GM19025 (cell line): ENCODE measurements around the gene SPN.
"Not testable (repeated sequence)": the region's sequence is repeated elsewhere in the genome, so short reads cannot be mapped to it uniquely, and the experiment has no call there.

Experiments
- ATAC-seq: cut with Tn5 transposase; IDR thresholded peaks from one replicate; pipeline ENCODE4 v1.9.1; 2021; ENCODE audit warnings: mild to moderate bottlenecking, low read depth, moderate library complexity; ENCODE audit not compliant: unreplicated experiment

Gene SPN

DNA sequence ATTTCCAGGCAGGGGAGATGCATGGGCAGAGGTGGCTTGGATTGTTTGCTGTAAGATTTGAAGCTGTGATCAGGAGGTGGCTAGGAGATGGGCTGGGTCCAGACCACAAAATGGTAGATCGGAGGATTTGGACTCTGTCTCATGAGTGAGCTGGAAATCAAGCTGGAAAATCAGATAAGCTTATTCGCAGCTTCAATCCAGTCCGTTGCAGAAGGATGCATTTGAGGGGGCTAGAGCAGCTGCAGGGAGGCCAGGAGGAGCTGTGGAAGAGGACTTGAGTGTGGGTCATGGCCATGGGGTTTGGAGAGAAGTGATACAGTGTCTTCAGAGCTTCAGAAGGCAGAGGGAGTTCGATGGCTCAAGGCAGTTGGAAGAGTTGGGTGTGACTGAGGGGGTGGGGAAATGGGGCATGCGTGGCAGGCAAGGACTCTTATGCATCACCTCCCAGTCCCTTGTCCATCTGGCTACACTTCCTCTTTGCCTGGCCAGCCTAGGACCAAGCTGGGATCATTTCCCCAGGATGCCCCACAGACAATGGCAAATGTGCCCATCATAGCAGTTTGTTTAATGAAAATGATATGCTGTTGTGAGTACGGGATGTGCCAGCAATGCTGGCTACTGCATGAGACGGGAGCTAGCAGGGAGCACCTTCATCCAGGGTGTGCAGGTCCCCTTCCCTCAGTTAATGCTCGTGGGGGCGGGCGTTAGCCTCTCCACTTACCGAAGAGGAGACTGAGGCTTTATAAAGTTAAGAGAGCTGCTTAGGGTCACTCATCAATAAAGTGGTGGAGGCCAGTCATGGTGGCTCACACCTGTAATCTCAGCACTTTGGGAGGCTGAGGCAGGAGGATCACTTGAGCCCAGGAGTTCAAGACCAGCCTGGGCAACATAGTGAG is 36.5 kb downstream of the SPN start:
- no peak for ATAC-seq

- no peak for ATAC-seq
Observed at GRCh38 chr16:29700253-29700987, 37.4 kb downstream of the SPN start.

DNA sequence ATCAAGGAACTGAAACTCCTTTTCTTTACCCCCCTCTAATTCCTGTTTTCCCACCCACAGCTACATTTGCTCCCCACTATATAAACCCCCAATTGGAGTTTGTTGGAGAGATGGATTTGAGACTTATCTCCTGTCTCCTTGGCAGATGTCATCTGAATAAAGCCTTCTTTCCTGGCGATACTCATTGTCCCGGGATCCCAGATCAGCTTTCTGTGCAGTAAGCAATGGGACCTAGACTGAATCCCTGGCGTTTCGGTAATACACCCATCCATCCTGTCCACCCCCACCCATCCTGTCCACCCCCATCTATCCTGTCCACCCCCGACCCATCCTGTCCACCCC is 38.1 kb downstream of the SPN start:
- no peak for ATAC-seq

DNA sequence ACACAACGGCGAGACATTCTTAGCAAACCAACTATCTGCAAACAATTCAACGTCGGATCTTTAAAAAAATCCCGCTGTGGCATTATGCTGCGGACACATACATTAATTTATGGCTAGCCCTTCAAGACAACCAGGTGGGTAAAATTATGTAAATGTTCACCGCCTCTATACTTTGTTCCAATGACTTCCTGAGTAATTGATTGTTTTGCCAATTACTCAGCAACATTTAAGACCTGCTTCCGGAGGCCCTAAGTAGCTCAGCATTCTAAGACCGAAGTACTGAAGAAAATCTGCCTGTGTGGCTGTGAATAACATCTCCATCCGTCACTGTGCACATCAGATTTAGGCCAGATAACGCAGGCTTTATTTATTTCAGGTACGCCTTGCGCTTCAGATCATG is 39.2 kb downstream of the SPN start:
- peak; percentile 16 for ATAC-seq

- no peak for ATAC-seq
Observed at GRCh38 chr16:29705030-29705429, 42.0 kb downstream of the SPN start.

- ATAC-seq = not testable (repeated sequence)
Observed at GRCh38 chr16:29707160-29707559, 44.1 kb downstream of the SPN start.

GRCh38 chr16:29708917-29709600 is 46.0 kb downstream of the SPN start:
- no peak for ATAC-seq

DNA sequence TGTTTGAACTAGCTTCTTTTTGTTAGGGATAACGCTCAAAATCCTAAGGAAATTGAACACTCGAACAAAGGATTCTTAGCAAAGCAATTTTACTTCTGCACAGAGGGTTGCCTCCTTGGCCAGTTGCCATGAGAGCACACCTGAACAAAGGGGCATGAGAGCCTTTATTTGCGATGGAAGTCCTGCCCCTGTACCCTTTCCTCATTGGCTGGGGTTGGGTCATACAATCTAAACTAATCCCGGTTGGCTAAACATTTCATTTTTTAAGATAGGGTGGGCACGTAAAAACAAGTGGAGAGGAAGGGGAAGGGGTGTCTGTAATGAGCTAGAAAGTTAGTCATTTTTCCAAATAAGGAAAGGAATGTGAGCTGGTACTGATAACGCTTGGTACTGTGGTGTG is 46.6 kb downstream of the SPN start:
- ATAC-seq = not testable (repeated sequence)

DNA sequence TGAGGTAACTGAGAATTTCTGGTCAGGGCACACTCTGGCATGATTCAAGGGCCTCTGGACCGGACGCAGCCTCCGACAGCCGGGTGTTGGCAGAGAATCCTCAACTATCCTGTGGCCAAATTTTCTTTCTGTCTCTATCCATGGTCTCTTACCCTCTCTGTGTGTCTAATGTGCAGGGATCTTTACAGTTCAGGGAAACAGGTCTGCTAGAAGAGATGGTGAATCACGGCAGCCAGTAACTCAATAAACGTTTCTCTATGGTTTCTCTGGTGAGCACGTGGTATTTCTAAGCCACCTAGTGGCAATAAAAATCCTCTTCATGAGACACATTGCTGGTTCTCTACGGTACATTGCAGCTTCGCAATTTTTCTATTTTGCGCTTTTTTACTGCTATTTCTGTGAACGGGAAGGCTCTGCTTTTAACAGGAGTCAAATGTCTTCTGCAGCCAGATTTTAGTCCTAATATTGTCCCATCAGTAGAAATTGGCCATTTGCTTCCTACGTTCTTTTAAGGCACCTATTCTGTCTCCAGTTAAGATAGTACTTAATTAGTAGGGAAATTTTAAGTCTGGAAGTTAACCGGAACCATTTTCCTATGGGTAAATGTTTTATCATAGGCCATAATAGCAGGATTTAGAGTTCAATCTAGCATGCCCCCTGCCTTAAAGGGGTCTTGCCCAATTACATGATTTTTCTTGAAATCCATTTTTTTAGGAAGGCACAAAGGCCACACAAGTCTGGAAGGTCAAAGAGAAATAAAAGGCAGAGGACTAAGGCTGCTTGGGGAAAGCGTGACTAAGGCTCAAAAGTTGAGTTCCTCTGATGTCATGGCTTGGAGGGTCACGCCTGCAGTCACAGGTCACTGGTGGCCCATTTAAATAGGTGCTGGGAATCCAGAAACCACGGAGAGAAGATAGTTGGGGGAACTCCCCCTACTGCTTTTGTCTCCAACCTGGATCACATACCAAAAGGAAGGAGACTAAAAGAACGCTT is 47.5 kb downstream of the SPN start:
- no peak for ATAC-seq

DNA sequence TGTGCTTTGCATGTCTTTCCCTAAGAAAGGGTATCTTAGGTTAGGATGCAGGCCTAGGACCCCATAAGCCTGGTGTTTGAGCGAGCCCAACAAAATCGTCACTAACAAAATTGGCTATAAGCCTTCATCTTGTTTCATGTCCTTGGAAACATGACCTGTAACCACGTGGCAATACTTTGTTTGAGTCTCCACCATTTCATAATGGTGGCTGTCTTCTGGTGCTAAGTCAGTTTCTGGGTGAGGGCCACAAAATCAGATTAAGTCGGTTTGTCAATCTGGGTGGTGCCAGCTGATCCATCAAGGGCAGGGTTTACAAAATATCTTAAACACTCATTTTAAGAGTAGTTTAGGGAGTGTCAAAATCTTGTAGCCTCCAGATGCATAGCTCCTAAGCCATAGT is 49.8 kb downstream of the SPN start:
- ATAC-seq = no peak

DNA sequence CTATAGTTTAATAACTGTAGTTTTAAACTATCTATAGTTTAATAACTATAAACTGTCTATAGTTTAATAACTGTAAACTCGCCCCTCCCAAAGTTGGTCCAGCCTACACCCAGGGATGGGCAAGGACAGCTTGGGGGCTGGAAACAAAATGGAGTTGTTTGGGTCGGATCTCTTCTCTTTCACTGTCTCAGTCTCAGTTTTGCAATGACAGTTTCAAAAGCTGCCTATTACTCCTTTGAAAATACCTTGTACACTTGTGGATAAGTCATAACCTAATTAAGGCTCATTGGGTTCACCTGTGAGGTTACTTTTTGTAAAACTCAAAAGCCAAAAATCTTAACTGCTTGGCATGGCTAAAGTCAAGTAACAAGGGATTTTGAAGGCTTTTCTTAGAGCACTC is 51.3 kb downstream of the SPN start:
- no peak for ATAC-seq

DNA sequence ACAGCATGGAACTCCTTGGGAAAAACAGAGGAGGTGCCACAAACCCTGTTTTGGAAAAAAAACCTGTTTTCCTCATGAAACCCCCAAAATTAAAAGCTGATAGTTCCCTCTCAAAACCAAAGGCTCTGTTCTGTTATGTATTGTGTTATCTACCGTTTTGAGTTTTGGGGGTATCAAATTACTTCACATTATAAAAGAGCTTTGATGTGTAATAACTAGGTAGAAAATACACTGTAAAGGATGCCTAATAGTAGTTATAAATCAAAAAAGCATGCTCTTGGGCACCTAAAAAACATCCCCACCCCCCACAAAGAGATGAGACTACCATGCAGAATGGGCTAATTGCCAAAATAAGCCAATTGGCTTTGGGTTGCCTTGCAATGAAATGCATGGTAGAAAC is 51.9 kb downstream of the SPN start:
- no peak for ATAC-seq

GRCh38 chr16:29717113-29717512 is 54.1 kb downstream of the SPN start:
- ATAC-seq = no peak

- no peak for ATAC-seq
Observed at GRCh38 chr16:29719063-29719462, 56.0 kb downstream of the SPN start.
